ENCODE data around the gene KAT2A.

The KAT2A gene

GRCh38 chr17:42120770-42121769 is at the start of gene KAT2A:
Gene KAT2A (minus strand): TSS chr17:42121367. CDS start chr17:42121304, 63 bp downstream.
- TF ChIP-seq CTCF (IDR thresholded peaks at IDR 0.05), result no peak
- Histone ChIP-seq H3K27ac (no peak within 1 kb of the TSS), H3K4me1 (ENCODE audit: control insufficient read depth in 1 of 2, insufficient read depth in 1 of 2, low read depth in 1 of 2, low read length in 1 of 2) (peaks cover 6 to 13% of the 10 kb centered on the region in 2 experiments), H3K36me3 (peaks cover 29% of the 10 kb centered on the region), H3K4me3 (ENCODE audit: low read depth in 1 of 2, low read length in 1 of 2) (peak within 1 kb of the TSS; percentile 29 to 53), H3K9me3 (no peaks in the 10 kb centered on the region), H3K27me3 (no peaks in the 10 kb centered on the region)

DNA sequence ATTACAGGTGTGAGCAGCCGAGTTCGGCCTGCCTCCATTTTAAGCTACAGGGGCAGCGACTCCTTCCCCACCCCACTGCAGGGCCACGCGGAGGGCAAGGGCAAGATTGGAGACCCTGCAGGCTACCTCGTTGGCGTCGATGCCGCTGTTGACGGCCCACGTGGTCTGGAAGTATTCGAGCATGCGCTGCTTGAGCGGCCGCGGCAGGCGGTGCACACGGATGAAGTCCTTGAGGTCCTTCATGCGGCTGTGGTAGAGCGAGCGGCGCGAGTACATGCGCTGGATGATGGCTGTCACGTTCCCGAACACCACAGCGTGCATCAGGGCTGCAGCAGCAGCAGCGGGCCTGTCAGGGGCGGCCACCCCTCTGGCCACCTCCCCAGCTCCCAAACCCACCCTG is 48.2 kb upstream of the KAT2A start:
- Histone ChIP-seq H3K27me3 (peaks cover 1% of the 10 kb centered on the region), H3K36me3 (no peaks in the 10 kb centered on the region), H3K9me3 (no peaks in the 10 kb centered on the region), H3K4me1 (ENCODE audit: control insufficient read depth in 1 of 2, insufficient read depth in 1 of 2, low read depth in 1 of 2, low read length in 1 of 2) (no peaks in the 10 kb centered on the region), H3K27ac (no peak overlapping the region), H3K4me3 (ENCODE audit: low read depth in 1 of 2, low read length in 1 of 2) (no peak overlapping the region)
- TF ChIP-seq CTCF (IDR thresholded peaks at IDR 0.05), result no peak

GRCh38 chr17:42167807-42168206 is 46.6 kb upstream of the KAT2A start:
- H3K9me3 ChIP-seq, result no peaks in the 10 kb centered on the region
- H3K27ac ChIP-seq, result no peak overlapping the region
- H3K36me3 ChIP-seq, result no peaks in the 10 kb centered on the region
- no peak for TF ChIP-seq CTCF (IDR thresholded peaks at IDR 0.05)
- peaks cover under 1 to 3% of the 10 kb centered on the region in 2 experiments for H3K4me1 ChIP-seq (ENCODE audit: control insufficient read depth in 1 of 2, insufficient read depth in 1 of 2, low read depth in 1 of 2, low read length in 1 of 2)
- H3K27me3 ChIP-seq, result no peaks in the 10 kb centered on the region
- H3K4me3 ChIP-seq (ENCODE audit: low read depth in 1 of 2, low read length in 1 of 2), result no peak overlapping the region

GRCh38 chr17:42166196-42166763 is 45.1 kb upstream of the KAT2A start:
- Histone ChIP-seq H3K9me3 (no peaks in the 10 kb centered on the region), H3K4me1 (ENCODE audit: control insufficient read depth in 1 of 2, insufficient read depth in 1 of 2, low read depth in 1 of 2, low read length in 1 of 2) (peaks cover 16 to 18% of the 10 kb centered on the region in 2 experiments), H3K36me3 (no peaks in the 10 kb centered on the region), H3K4me3 (ENCODE audit: low read depth in 1 of 2, low read length in 1 of 2) (no peak overlapping the region), H3K27ac (no peak overlapping the region), H3K27me3 (no peaks in the 10 kb centered on the region)
- TF ChIP-seq CTCF (IDR thresholded peaks at IDR 0.05), result no peak

DNA sequence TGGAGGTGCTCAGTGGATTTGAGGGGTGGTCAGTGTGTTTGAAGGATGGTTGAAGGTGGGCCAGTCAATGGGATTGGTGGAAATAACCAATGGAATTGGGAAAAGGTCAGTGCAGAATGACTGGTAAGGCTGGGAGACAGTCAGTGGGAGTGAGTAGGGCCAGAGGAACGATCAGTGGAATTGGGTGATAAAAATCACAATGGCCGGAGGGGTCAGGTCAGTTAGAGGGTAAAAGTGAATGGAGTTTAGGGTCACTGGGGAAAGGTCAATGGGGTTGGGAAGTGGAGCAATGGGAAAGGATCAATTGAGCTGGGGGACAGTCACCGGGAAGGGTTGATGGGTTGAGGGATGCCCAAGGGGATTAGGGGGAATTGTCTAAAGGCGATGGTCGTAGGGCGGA is 44.6 kb upstream of the KAT2A start:
- Histone ChIP-seq H3K4me3 (ENCODE audit: low read depth in 1 of 2, low read length in 1 of 2) (no peak overlapping the region), H3K27me3 (no peaks in the 10 kb centered on the region), H3K9me3 (no peaks in the 10 kb centered on the region), H3K27ac (no peak overlapping the region), H3K4me1 (ENCODE audit: control insufficient read depth in 1 of 2, insufficient read depth in 1 of 2, low read depth in 1 of 2, low read length in 1 of 2) (peaks cover 20 to 22% of the 10 kb centered on the region in 2 experiments), H3K36me3 (no peaks in the 10 kb centered on the region)
- no peak for TF ChIP-seq CTCF (IDR thresholded peaks at IDR 0.05)

Data from neutrophil (primary cell).